Amygdala (tissue), 56 donors: ENCODE data around the gene NR5A1.
A peak's percentile ranks its signal among the peaks of the same experiment; 100 is the strongest.

Experiments used
- DNase-seq, 56 donors: peaks; one replicate each; lab custom pipeline; 2025; lab: John Stamatoyannopoulos, UW

NR5A1 gene

DNA sequence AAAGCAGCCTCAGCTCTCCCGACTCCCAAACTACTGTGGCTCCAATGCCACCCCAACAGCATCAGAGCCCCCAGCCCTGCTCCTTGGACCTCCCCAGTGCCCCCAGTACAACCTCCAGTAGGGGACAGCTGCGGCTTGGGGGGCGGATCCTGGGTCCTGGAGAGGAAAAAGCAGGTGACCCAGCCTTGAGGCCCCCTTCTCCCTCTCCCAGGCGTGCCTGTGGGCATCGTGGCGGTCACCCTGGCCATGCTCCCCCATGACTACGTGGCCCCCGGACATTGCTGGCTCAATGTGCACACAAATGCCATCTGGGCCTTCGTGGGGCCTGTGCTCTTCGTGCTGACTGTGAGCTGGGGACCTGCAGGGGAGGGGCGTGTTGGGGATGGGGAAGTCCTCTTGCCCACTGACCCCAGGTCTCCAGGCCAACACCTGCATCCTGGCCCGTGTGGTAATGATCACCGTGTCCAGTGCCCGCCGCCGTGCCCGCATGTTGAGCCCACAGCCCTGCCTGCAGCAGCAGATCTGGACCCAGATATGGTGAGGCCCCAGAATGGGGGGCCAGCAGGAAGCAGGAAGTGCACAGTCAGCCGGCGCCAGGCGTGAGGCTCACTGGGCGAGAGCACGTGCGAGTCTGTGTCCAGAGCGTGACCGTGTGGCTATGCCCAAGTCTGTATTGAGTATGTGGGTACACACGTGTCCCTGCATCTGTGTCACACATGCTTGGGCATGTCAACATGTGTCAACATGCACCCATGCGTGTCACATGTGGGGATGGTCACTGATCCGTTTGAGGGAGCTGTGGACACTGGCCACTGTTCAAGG lies 38.0 kb downstream of the NR5A1 start:
- DNase-seq, result no peak

DNA sequence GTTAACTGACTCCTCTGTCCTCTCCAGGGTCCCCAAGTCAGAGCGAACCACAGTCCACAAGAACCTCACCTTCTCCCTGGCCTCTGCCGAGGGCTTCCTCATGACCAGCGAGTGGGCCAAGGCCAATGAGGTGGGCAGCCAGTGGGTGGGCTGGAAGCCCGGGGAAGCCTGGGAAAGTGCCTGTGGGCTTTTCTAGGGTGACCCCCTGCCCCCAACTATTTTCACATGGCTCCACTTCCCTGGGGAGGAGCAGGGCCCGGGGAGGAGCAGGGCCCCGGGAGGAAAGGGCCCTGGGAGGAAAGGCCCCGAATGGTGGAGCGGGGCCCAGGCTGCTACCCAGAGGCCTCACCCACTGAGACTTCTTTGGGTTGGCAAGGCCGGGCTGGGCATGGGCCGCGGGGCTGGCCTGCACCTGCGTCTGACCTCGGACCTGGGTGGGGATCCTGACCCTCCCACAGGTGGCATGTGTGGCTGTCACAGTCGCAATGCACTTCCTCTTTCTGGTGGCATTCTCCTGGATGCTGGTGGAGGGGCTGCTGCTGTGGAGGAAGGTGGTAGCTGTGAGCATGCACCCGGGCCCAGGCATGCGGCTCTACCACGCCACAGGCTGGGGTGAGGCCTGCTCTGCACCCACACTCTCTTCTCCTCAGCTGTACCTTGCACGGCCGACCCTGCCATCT lies 39.0 kb downstream of the NR5A1 start:
- no peak for DNase-seq

DNA sequence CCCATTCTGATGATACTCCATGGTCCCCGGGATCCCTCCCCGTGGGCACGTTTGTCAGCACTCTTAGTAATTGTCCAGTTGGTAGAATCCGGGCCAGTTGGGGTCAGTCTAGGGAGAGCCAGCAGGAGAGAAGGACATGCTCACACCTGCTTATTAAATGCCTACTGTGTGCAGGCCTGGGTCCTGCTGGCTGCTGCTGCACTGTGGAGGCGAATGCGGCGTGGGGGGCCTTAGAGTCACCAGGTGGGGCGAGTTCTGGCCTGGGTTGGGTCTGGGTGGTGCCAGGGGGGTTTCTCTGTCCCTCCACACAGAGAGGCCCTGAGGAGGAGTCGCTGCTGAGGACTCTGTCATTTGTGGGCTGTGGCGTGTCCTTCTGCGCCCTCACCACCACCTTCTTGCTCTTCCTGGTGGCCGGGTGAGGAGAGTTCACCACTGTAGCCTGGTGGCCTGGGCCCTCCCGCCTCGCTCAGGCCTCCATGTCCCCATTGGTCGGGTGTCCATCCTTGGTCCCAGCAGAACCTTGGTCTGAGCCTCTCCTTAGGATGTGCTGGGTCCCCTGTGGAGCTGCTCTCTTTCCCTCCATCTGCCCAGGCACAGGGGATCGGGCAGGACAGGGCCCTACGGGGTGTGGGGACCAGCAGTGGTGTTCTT lies 39.7 kb downstream of the NR5A1 start:
- DNase-seq, result no peak

DNA sequence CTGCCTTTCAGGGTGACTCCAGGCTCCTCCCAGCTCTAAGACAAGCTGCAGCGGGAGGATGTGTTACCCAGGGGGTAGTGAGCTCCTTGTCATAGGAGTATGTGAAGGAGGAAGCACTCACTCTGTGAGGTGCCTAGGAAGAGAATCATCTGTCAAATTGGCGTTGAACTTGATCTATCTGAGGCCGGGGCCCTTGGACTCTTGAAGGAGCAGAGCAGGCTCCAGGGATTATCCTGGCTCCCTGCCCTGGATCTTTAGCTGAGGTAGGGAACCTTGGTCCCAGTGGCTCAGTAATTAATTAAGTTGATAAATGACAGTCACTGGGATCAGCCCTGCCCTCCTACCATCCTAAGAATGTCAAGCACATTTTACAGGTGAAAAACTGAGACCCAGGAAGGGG lies 41.5 kb downstream of the NR5A1 start:
- DNase-seq, result no peak

DNA sequence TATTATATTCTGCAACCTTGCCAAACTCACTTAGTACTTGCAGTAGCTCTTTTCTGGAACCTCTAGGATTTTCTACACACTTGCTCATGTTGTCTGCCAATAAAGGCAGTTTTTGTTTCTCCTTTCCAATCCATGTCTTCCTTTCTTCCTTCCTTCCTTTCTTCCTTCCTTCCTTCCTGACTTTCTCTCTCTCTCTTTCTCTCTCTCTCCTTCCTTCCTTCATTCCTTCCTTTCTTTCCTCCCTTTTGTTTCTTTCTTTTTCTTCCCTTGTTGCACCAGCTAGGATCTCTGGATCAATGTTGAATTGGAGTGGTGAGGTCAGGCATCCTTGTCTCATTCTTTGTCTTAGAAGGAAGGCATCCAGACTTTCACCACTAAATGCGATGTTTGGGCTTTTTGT lies 44.5 kb downstream of the NR5A1 start:
- DNase-seq, result no peak

DNA sequence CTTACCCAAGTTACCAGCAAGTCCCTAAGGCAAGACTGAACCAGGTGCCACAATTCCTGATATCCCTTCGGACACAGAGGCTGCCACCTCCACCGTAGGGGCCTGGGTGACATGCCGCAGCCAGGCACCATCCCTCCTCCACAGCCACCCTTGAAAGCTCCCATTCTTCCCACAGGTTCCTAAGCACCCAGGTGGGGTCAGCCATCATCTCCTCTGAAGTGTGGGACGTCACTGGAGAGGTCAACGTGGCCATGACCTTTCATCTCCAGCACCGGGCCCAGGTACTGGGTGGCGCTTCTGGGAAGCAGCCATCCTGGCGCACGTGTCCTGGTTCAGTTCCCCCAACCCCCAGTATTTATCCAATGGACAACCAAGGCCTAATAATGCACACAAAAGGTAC lies 48.8 kb downstream of the NR5A1 start:
- DNase-seq, result no peak

DNA sequence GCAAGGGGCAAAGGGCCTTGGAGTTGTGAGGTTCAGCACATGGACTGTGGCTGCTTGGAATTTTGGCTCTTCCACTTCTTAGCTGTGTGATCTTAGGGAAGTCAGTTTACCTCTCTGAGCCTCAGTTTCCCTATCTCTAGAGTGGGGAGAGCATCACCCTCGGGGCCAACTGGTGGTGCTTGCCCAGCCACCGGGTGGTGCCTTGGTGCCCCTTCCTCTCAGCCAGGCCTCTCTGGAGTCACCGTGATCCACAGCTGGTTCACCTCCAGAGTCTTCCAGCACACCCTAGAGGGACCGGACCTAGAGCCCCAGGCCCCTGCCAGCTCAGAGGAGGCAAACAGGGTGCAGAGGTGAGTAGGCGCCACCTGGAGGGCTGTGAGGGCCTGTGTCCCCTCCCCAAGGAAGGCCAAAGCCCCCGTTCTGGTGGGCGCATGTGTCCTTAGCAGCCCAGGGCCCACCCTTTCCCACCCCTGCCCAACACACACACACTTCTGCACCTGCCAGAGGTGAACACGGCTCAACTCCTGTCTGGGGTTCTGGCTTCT lies 49.2 kb downstream of the NR5A1 start:
- no peak for DNase-seq

DNA sequence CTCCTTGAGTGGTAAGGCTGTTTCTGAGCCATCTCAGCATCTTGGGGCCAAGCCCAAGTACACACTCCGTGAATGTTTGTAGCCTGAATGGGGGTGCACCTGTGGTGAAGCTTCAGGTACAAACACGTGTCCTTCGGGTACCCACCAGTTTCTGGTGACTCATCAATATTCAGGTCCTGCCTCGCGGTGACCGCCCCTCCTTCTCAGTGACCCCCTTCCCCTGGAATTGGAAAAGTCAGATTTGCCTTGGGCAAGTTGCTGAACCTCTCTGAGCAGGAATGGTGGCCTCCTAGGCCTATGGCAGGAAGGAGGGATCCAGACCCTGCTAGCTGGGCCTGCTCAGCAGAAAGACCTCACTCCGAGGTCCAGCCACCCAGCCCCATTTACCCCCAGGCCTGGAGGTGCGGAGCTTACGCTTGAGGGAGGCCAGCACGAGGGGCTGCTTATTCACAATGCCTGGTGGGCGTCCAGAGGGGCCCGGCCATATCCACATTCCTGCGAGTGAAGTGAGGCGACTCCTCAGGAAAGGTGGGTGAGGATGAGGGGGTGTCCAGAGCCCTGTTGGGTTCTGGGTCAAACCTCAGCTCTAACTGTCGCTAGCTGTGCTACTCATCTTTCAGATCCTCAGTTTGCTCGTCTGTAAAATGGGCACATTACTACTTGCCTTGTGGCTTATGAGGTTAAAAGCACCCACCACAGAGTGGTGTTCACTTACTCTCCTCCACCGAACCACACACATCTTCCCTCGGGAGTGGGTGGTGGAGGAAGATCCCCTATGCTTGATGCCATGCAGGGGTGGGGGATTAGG lies 49.9 kb downstream of the NR5A1 start:
- no peak for DNase-seq

DNA sequence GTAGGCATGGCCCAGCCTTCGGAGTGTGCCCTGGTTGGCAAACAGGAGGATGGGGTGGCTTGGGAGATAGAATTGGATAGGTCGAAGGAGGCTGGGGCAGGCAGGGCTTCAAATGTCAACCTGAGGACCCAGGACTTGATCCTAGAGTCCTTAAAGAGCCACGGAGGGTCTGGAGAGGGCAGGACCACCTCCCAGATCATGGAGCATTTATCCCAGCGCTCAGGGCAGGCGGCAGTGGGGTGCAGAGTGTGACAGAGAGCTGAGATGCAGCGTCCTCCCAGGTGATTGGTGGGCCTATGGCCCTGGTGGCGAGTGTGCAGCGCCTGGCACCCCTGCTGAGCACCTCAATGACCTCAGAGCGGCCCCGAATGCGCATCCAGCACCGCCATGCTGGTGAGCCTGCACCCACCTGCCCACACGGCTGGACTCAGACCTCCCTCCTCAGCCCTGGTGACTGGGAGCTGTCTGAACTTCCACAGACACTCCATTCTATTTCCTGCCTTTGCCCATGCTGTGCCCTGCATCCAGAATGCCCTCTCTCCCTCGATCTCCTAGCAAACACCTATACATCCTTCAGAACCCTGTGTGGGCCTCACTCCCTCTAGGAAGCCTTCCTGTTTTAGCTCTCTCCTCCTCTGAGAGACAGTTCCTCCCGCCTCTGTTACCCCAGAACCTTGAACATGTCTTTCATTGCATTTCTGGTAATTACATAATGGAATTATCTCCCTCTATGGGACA lies 50.7 kb downstream of the NR5A1 start:
- no peak for DNase-seq

DNA sequence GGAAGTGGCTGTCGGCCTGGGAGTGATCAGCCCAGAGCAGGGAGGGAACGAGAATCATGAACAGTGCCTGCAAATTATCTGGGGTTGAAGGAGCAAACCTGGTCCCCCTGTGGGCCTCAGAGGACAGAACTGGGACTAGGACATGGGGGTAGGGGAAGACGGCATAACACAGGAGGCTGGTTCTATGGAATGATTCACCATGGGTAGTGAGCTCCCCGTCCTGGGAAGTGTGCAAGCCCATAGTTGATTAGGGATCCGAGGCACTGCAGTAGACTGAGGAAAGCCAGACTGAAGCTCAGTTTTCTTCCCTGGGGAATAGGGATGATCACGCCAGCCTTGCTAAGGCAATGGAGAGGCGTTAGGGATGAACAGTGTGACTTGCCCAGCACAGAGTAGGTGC lies 51.4 kb downstream of the NR5A1 start:
- no peak for DNase-seq

DNA sequence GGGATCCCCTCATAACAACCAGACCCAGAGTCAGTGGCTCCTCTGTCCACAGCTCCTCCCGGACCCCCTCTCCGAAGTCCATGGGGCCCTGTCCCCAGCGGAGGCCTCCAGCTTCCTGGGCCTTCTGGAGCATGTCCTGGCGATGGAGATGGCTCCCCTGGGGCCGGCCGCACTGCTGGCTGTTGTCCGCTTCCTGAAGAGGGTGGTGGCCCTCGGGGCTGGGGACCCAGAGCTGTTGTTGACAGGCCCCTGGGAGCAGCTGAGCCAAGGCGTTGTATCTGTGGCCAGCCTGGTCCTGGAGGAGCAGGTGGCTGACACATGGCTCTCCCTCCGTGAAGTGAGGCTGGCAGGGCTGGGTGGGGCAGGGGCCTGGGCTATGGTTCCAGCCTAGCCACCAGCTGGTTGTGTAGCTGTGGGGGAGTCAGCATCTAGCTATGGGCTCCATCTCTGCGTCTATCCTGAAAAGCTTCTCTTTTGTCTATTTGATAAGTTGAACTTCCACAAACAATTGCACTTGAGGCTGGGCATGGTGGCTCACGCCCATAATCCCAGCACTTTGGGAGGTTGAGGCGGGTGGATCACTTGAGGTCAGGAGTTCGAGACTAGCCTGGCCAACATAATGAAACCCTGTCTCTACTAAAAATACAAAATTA lies 52.3 kb downstream of the NR5A1 start:
- DNase-seq, result no peak

DNA sequence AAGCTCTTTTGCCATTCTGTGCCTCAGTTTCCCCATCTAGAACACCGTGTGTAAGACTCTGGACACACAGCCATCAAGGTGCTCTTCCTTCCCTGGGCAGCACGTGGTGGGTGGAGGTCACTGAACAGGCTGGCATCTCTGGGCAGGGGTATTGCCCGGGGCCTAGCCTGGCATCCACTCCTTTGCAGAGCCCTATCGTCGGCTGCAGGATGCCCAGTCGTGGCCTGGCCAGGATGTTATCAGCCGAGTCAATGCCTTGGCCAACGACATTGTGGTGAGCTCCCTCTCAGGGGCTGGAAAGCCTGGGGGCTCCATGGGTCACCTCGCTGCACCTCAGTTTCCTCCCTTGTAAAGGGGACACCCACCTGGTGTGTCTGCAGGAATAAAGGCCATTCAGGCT lies 52.9 kb downstream of the NR5A1 start:
- no peak for DNase-seq

DNA sequence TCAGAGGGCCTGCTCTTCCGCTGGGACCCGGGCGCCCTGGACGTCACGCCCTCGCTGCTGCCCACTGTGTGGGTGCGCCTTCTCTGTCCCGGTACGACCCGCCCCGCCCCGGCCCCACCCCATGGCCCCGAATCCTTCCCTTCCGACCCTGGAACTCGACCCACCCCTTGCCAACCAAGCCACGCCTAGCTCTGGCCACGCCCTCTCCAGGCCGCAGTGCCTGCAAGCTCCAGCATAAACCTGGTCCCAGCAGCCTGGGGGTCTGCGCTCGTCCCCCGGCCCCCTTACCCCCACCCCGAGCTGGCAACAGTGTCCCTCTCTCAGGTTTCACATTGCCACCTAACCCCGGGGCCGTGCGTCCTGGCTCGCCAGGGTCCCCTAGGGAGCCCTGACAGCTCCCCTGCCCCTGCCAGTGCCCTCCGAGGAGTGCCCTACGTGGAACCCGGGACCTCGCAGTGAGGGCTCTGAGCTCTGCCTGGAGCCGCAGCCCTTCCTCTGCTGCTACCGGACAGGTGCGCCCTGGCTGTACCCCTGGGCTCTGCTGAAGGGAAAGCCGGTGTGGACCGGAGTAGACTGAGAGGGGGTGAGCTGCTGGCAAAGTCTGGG lies 53.5 kb downstream of the NR5A1 start:
- no peak for DNase-seq

DNA sequence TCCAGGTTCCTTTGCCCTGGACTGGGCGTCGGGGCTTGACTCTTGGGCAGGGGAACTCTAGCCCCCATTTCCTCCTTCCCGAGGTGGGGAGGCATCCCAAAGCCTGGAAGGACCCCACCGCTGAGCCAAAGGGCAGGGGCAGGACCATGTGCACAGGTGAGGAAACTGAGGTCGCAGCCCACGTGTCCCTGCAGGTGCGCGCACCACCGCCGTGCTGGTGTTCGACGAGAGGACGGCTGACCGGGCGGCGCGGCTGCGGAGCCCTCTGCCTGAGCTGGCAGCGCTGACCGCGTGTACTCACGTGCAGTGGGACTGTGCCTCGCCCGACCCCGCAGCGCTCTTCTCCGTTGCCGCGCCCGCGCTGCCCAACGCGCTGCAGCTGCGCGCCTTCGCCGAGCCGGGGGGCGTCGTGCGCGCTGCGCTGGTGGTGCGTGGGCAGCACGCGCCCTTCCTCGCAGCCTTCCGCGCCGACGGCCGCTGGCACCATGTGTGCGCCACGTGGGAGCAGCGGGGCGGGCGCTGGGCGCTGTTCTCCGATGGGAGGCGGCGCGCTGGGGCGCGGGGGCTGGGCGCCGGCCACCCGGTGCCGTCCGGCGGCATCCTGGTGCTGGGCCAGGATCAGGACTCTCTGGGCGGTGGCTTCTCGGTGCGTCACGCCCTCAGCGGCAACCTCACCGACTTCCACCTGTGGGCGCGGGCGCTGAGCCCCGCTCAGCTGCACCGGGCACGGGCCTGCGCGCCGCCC lies 54.2 kb downstream of the NR5A1 start:
- DNase-seq, result no peak

DNA sequence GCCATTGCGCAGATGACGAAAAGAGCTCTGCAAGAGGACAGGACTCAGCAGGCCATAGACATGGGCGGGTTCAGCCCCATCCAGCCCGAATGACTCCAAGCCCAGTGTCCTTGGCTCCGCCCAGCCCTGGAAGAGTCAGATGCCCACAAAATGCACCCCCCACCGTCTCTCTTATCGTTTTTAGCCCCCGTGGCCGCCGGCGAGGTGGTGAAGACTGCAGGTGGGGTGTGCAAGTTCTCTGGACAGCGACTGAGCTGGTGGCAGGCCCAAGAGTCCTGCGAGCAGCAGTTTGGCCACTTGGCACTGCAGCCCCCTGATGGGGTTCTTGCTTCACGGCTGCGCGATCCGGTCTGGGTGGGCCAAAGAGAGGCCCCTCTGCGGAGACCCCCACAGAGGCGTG lies 54.9 kb downstream of the NR5A1 start:
- no peak for DNase-seq

DNA sequence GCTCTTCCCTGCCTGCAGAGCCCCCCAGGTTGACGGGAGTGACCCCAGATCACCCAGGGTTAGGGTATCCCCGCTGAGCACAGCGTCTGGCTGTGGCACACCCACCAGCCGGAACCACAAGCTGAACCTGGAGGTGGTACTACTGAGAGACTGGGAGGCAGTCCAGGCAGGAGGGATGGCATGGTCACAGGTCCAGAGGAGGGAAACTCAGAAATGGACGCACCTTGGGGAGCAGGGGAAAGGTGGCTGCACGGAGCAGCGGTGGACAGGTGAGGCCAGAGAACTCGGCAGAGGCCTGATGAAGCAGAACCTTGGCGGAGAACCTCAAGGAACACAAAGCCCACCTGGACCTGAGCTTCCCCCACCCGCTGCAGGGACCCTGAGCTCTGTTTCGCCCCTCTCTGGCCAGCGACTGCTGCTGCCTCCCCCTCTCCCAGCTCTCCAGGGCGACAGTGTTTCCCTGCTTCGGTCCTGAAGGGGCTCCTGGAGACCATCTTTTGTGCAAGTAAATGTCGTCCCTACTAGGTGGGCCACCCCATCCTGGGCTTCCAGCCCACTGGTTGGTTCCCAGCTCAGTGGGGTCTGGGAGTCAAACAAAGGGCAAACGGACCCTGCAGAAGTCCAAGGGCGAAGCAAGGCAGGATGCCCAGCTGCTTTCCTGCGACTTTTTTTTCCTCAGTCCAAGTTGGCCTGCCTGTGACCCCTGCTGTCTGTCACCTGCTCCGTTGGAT lies 56.1 kb downstream of the NR5A1 start:
- DNase-seq, result no peak

DNA sequence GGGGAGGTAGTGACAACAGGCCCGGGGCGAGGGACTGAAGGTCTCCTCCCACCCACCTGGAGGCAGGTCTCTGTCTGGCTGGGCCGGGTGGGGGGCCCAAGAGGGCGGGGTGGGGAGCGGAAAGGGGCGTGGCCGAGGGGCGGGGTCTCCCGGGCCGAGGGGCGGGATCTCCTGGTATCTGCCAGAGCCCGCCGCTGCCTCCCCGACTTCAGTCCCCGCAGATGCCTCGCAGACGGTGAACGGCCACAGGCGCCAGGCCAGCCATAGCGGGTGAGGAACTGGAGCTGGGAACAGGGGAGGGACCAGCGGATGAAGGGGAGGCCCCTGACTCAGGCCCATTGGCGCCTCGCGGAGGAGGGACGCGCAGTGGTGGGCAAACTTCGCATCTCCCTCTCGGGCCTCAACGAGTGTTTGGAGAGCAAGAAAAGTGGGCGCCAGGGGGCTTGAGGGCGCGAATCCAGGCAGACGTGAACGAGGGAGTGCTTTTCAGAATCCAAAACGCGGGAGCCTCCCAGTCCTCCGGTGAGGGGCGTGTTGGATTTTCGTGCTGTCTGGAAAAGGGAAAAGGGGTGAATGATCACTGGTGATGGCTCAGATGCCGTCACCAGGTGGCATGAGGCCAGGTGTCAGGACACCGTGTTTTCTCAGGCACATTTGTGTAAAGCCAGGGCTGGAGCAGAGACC lies 56.8 kb downstream of the NR5A1 start, which contains the start of gene ADGRD2:
TSS of gene ADGRD2 (plus strand) at position 211 of the 684 bp plus-strand sequence. CDS start 1,216 bp downstream, outside the sequence.
- peak in 1 of 56 donors; percentile 23 for DNase-seq
